NCI-H2196 (cell line): ENCODE data around the gene TSPAN5.
"Not testable (repeated sequence)": the region's sequence is repeated elsewhere in the genome, so short reads cannot be mapped to it uniquely, and the experiment has no call there.

ENCODE experiments used
- DNase-seq: peaks from one replicate; lab custom pipeline; 2025; ENCODE audit not compliant: unreplicated experiment; lab: John Stamatoyannopoulos, UW

Gene TSPAN5

GRCh38 chr4:98503676-98504075, 154.7 kb downstream of the TSPAN5 start:
- no peak for DNase-seq

- no peak for DNase-seq
Measured at GRCh38 chr4:98502624-98503023, 155.8 kb downstream of the TSPAN5 start.

- DNase-seq = no peak
Measured at GRCh38 chr4:98502031-98502430, 156.4 kb downstream of the TSPAN5 start.

- DNase-seq = no peak
Measured at GRCh38 chr4:98501383-98501782, 157.0 kb downstream of the TSPAN5 start.

- DNase-seq = no peak
Measured at GRCh38 chr4:98498774-98499173, 159.6 kb downstream of the TSPAN5 start.

- no peak for DNase-seq
Measured at GRCh38 chr4:98496152-98496845, 162.1 kb downstream of the TSPAN5 start.

- DNase-seq = no peak
Measured at GRCh38 chr4:98493296-98493695, 165.1 kb downstream of the TSPAN5 start.

- DNase-seq = no peak
Measured at GRCh38 chr4:98491899-98492559, 166.4 kb downstream of the TSPAN5 start.

GRCh38 chr4:98490251-98490650, 168.2 kb downstream of the TSPAN5 start:
- DNase-seq = no peak

GRCh38 chr4:98485816-98486345, 172.5 kb downstream of the TSPAN5 start:
- DNase-seq = no peak

GRCh38 chr4:98484031-98484430, 174.4 kb downstream of the TSPAN5 start:
- DNase-seq = no peak

- no peak for DNase-seq
Measured at GRCh38 chr4:98482847-98483806, 175.3 kb downstream of the TSPAN5 start.

GRCh38 chr4:98482503-98482846, 175.9 kb downstream of the TSPAN5 start:
- DNase-seq = no peak

- DNase-seq = no peak
Measured at GRCh38 chr4:98481167-98481566, 177.2 kb downstream of the TSPAN5 start.

GRCh38 chr4:98480535-98480934, 177.9 kb downstream of the TSPAN5 start:
- no peak for DNase-seq

GRCh38 chr4:98479590-98479989, 178.8 kb downstream of the TSPAN5 start:
- not testable (repeated sequence) for DNase-seq

GRCh38 chr4:98476891-98477290, 181.5 kb downstream of the TSPAN5 start:
- no peak for DNase-seq

- DNase-seq = no peak
Measured at GRCh38 chr4:98474408-98474844, 184.0 kb downstream of the TSPAN5 start.

GRCh38 chr4:98473046-98473445, 185.4 kb downstream of the TSPAN5 start:
- DNase-seq = no peak

- DNase-seq = no peak
Measured at GRCh38 chr4:98470831-98471230, 187.6 kb downstream of the TSPAN5 start.

GRCh38 chr4:98470366-98470765, 188.0 kb downstream of the TSPAN5 start:
- no peak for DNase-seq
